K562 (cell line): ENCODE results near the gene EVI5L. TPM values are rescaled to one million over a fixed set of nuclear protein-coding genes. Genes with fewer than 3 reads are reported as not detected.
A peak's percentile ranks its signal among the peaks of the same experiment; 100 is the strongest.

Experiments used
- ATAC-seq: fragments of 200-7000 bp; cut with Tn5 transposase; 3 replicates; pipeline ENCODE4 v1.9.1; 2020; ENCODE audit warnings: moderate library complexity
- BruUV-seq: library from RNA; stranded (reverse); fragments of 400-500 nt; replicated peaks from 2 replicates; lab custom pipeline; 2021; lab: Mats Ljungman, UMichigan
- CTCF ChIA-PET: fragments of 300-600 bp; formaldehyde crosslinking; extraction: SDS; loops from one replicate; lab custom pipeline; 2021; ENCODE audit warnings: low intra/inter-chr PET ratio; lab: Yijun Ruan, JAX
- POLR2A ChIA-PET: fragments of 300-600, 350-650 bp; sonication (Branson Sonifier 250); formaldehyde crosslinking; extraction: SDS; loops from one replicate; lab custom pipeline; 2021; ENCODE audit warnings: antibody characterized with exemption, inconsistent platforms; lab: Yijun Ruan, JAX
- DNase-seq, 4 experiments: peaks; one replicate each; pipeline versions ENCODE4 v3.0.0 to v3.0.0-alpha.2; 2011 to 2018; ENCODE audit warnings: low spot score in 3 of 4, mixed read lengths in 3 of 4; ENCODE audit errors: extremely low read depth in 1 of 4
- FAIRE-seq: peaks from 2 replicates; lab custom pipeline; 2011; peaks lifted over from hg19 to GRCh38; lab: Jason Lieb, UNC
- H2AFZ ChIP-seq: 2 replicates; pipeline ENCODE4 v1.6.0; 2011; ENCODE audit warnings: low read depth, low read length, control low read depth, inconsistent platforms
- H3K27ac ChIP-seq: fragments of 200-600 bp; 3 replicates; pipeline ENCODE4 v1.8.0; 2011; ENCODE audit warnings: low read depth, mild to moderate bottlenecking, control low read depth, inconsistent platforms, low read length, moderate library complexity, mixed read lengths; ENCODE audit errors: extremely low read depth
- H3K27me3 ChIP-seq, 2 experiments: fragments of 300-600 bp in 1 of 2; 2 replicates in 1 of 2; 3 replicates in 1 of 2; pipeline versions ENCODE4 v1.6.0 to v1.8.0; 2011; ENCODE audit warnings: inconsistent platforms in 2 of 2, low read length in 2 of 2, mild to moderate bottlenecking in 1 of 2, mixed read lengths in 1 of 2, moderate library complexity in 1 of 2; ENCODE audit not compliant: control insufficient read depth in 2 of 2, insufficient read depth in 2 of 2
- H3K36me3 ChIP-seq: fragments of 300-600 bp; 3 replicates; pipeline ENCODE4 v1.8.0; 2011; ENCODE audit warnings: mild to moderate bottlenecking, low read length, inconsistent platforms; ENCODE audit not compliant: control insufficient read depth, insufficient read depth
- H3K4me1 ChIP-seq, 2 experiments: fragments of 200-600 bp in 1 of 2; replicated peaks in 1 of 2; 2 replicates in 1 of 2; 3 replicates in 1 of 2; pipeline versions ENCODE4 v1.5.1 to v1.8.0; 2011; ENCODE audit warnings: inconsistent platforms in 2 of 2, low read length in 2 of 2, mild to moderate bottlenecking in 1 of 2, mixed read lengths in 1 of 2, moderate library complexity in 1 of 2; ENCODE audit not compliant: control insufficient read depth in 2 of 2, insufficient read depth in 2 of 2
- H3K4me2 ChIP-seq: 2 replicates; pipeline ENCODE4 v1.6.1; 2011; ENCODE audit warnings: low read length, control low read depth, inconsistent platforms, mixed read lengths; ENCODE audit not compliant: insufficient read depth
- H3K4me3 ChIP-seq: fragments of 200-600 bp; sonication (generic), shearing (Covaris generic); 2 replicates; pipeline ENCODE4 v1.5.1; 2016; ENCODE audit warnings: control low read depth, inconsistent platforms
- H3K79me2 ChIP-seq: fragments of 200-600 bp; 3 replicates; pipeline ENCODE4 v1.8.0; 2011; ENCODE audit warnings: low read length, inconsistent platforms; ENCODE audit not compliant: control insufficient read depth, insufficient read depth
- H3K9ac ChIP-seq, 2 experiments: 2 replicates each; pipeline versions ENCODE4 v1.6.0 to v1.6.1; 2011; ENCODE audit warnings: low read depth in 2 of 2, low read length in 2 of 2, control low read depth in 1 of 2, inconsistent platforms in 1 of 2, mild to moderate bottlenecking in 1 of 2, mixed read lengths in 1 of 2; ENCODE audit not compliant: insufficient read depth in 1 of 2
- H3K9me1 ChIP-seq: one replicate; pipeline ENCODE4 v1.6.0; 2011; ENCODE audit warnings: inconsistent platforms, mild to moderate bottlenecking, low read length, moderate library complexity; ENCODE audit not compliant: control insufficient read depth, insufficient read depth
- H3K9me3 ChIP-seq: replicated peaks from 2 replicates; pipeline ENCODE4 v1.5.1; 2011; ENCODE audit warnings: low read depth, low read length, inconsistent platforms; ENCODE audit not compliant: control insufficient read depth, insufficient read depth
- H4K20me1 ChIP-seq: replicated peaks from 2 replicates; pipeline ENCODE4 v1.6.1; 2011; ENCODE audit warnings: low read length, inconsistent platforms, mixed read lengths; ENCODE audit not compliant: control insufficient read depth, insufficient read depth
- CCNT2 ChIP-seq: IDR thresholded peaks from 2 replicates; pipeline ENCODE4 v1.6.1; 2011; ENCODE audit warnings: borderline replicate concordance, low read depth, mild to moderate bottlenecking, moderate library complexity, mixed read lengths, low read length; ENCODE audit not compliant: insufficient read length; ENCODE audit errors: extremely low read depth
- IRF2 ChIP-seq: sonication (generic); formaldehyde crosslinking; IDR thresholded peaks from 2 replicates; pipeline ENCODE4 v1.8.1; 2022; ENCODE audit warnings: mild to moderate bottlenecking, missing genetic modification reagents
- KDM1A ChIP-seq, 2 experiments: fragments of 450-650 bp; IDR thresholded peaks; 2 replicates each; pipeline ENCODE4 v1.6.1; 2016; ENCODE audit warnings: mild to moderate bottlenecking in 2 of 2
- MCM5 ChIP-seq: fragments of 450-650 bp; IDR thresholded peaks from 2 replicates; pipeline ENCODE4 v1.6.1; 2016; ENCODE audit warnings: low read depth
- MEF2A ChIP-seq: IDR thresholded peaks from 2 replicates; pipeline ENCODE4 v1.6.1; 2011; ENCODE audit warnings: low read depth, mild to moderate bottlenecking, low read length, moderate library complexity; ENCODE audit not compliant: control insufficient read depth
- OTX1 ChIP-seq: fragments of 450-650 bp; formaldehyde crosslinking; IDR thresholded peaks from 2 replicates; pipeline ENCODE4 v1.4.0; 2022; ENCODE audit warnings: mild to moderate bottlenecking
- PHF20 ChIP-seq: fragments of 450-650 bp; IDR thresholded peaks from 2 replicates; pipeline ENCODE4 v1.6.1; 2018; ENCODE audit not compliant: partially characterized antibody
- POLR2H ChIP-seq: IDR thresholded peaks from 2 replicates; pipeline ENCODE4 v1.6.1; 2016; ENCODE audit warnings: missing genetic modification characterization, low read depth, mild to moderate bottlenecking, control low read depth, missing compliant biosample characterization, moderate library complexity
- SIRT6 ChIP-seq: IDR thresholded peaks from one replicate; pipeline ENCODE4 v1.6.1; 2012; ENCODE audit warnings: low read depth, mild to moderate bottlenecking, control low read depth, inconsistent platforms, low read length, moderate library complexity
- TEAD1 ChIP-seq, 2 experiments: fragments of 450-650 bp in 1 of 2; sonication (generic) in 1 of 2; formaldehyde crosslinking; IDR thresholded peaks; 2 replicates each; pipeline versions ENCODE4 v1.4.0 to v1.8.0; 2020 to 2022; ENCODE audit warnings: mild to moderate bottlenecking in 2 of 2, missing genetic modification reagents in 1 of 2
- U2AF2 ChIP-seq: fragments of 200-400 bp; formaldehyde crosslinking; optimal IDR thresholded peaks from 2 replicates; pipeline ENCODE3; 2017; ENCODE audit warnings: low read depth, mild to moderate bottlenecking, low read length
- WHSC1 ChIP-seq: IDR thresholded peaks from one replicate; pipeline ENCODE4 v1.6.1; 2012; ENCODE audit warnings: low read length, control low read depth, inconsistent platforms
- ZNF133 ChIP-seq: fragments of 250-450 bp; sonication (Bioruptor Pico); IDR thresholded peaks from 2 replicates; pipeline ENCODE4 v1.4.0; 2020; ENCODE audit warnings: mild to moderate bottlenecking
- ZNF184 ChIP-seq: sonication (generic); formaldehyde crosslinking; IDR thresholded peaks from 2 replicates; pipeline ENCODE4 v1.5.0; 2020; ENCODE audit warnings: missing genetic modification reagents
- ZNF217 ChIP-seq: sonication (generic); formaldehyde crosslinking; IDR thresholded peaks from 2 replicates; pipeline ENCODE4 v1.8.0; 2022; ENCODE audit warnings: mild to moderate bottlenecking, missing genetic modification reagents
- ZNF445 ChIP-seq: fragments of 250-450 bp; sonication (Bioruptor Pico); IDR thresholded peaks from 2 replicates; pipeline ENCODE4 v1.4.0; 2020; ENCODE audit warnings: low read depth, mild to moderate bottlenecking, moderate library complexity
- ZNF586 ChIP-seq: fragments of 450-650 bp; formaldehyde crosslinking; conservative IDR thresholded peaks from 2 replicates; pipeline ENCODE4 v1.4.0; 2020; ENCODE audit warnings: mild to moderate bottlenecking, moderate library complexity
- WGBS: fragments of 100-300 bp; shearing (Covaris generic); methylation state at CpG from one replicate; pipeline ENCODE4 v1.1.6; 2016; ENCODE audit warnings: low coverage, mixed read lengths; ENCODE audit not compliant: insufficient coverage; ENCODE audit errors: missing lambda C conversion rate; 5-methylcytosine and 5-hydroxymethylcytosine counted together
- in situ Hi-C: fragments of 300-500 bp; cut with MboI; formaldehyde crosslinking; loops from 4 replicates; pipeline ENCODE4 v1.15.0; 2018; ENCODE audit warnings: inconsistent platforms, mixed read lengths
- intact Hi-C: fragments of 100-400 bp; cut with micrococcal nuclease; formaldehyde crosslinking; loops from 2 replicates; pipeline ENCODE4 v1.14.2; 2022
- polyA plus RNA-seq, 8 experiments: library from polyadenylated mRNA; depleted of rRNA in 4 of 8; stranded (reverse) in 5 of 8; unstranded in 3 of 8; fragments of >200 nt; fragmentation: Nextera tagmentation in 2 of 8; fragmentation: Illumina TruSeq in 1 of 8; extraction: Ambion mirVana in 2 of 8; extraction: Trizol in 1 of 8; gene quantifications; 2 replicates each; pipeline versions ENCODE4 v1.2.1 to v1.2.3, GENCODE V29; 2011 to 2014; ENCODE audit warnings: inconsistent platforms in 1 of 8, missing spikeins in 1 of 8
- total RNA-seq, 7 experiments: library from RNA; depleted of rRNA in 6 of 7; stranded (reverse); fragments of >200 nt in 6 of 7; fragmentation: Illumina TruSeq in 2 of 7; extraction: Trizol in 2 of 7; gene quantifications; 2 replicates each; pipeline versions ENCODE4 v1.2.1 to v1.2.3, GENCODE V29; 2011 to 2021; ENCODE audit warnings: low replicate concordance in 1 of 7
- TF ChIP-seq, protein P1 (sequence below): fragments of 450-650 bp; IDR thresholded peaks from 2 replicates; pipeline ENCODE4 v1.6.1; 2017; ENCODE audit warnings: antibody characterized with exemption
- TF ChIP-seq, protein P2 (sequence below): sonication (generic); formaldehyde crosslinking; IDR thresholded peaks from 2 replicates; pipeline ENCODE4 v1.8.0; 2023; ENCODE audit warnings: mild to moderate bottlenecking, missing genetic modification reagents
- TF ChIP-seq, protein P3 (sequence below): sonication (generic); formaldehyde crosslinking; IDR thresholded peaks from 2 replicates; pipeline ENCODE4 v1.9.0; 2022; ENCODE audit warnings: mild to moderate bottlenecking, missing genetic modification reagents

Gene EVI5L
- total and polyA plus RNA-seq, 9 of the 15 experiments (the other 6 are each of a cell fraction or from before 2014, with no cell fraction given), result 0.69 to 1.8 (median 1.2) TPM; not detected in 2

DNA sequence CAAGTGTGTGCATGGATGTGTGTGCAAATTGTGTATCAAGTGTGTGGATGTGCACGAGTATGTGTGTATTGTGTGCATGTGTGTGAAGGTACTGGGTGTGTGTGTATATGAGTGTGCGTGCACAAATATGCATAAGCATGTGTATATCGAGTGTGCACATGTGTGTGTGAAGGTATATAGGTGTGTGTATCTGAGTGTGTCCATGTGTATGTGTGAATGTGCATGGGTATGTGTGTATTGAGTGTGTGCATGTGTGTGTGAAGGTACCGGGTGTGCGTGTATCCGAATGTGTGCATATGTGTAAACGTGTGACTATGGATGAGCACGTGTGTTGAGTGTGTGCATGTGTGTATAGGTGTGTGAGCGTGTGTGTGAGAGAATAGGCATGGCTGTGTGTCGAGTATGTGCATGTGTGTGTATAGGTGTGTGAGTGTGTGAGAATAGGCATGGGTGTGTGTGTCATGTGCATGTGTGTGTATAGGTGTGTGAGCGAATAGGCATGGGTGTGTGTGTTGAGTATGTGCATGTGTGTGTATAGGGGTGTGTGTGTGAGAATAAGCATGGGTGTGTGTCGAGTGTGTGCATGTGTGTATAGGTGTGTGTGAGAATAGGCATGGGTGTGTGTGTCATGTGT is 12.8 kb downstream of the EVI5L start:
- BruUV-seq, result no TSS peak
- peaks cover 6 to 34% of the 10 kb centered on the region in 2 experiments; a peak in 4 of 5 replicates for H3K27me3 ChIP-seq
- H3K9ac ChIP-seq, result no peak overlapping the region
- H4K20me1 ChIP-seq, result peaks cover 8% of the 10 kb centered on the region; the same call in 1 of the 2 replicates
- in situ Hi-C loops (no loop called here), intact Hi-C loops (no loop called here)
- H3K79me2 ChIP-seq, result no peaks in the 10 kb centered on the region
- H3K9me3 ChIP-seq, result peaks cover 12% of the 10 kb centered on the region
- H3K27ac ChIP-seq, result no peak overlapping the region
- 39% methylated on average over 12 of the region's 12 CpGs for WGBS
- no peak for DNase-seq
- H3K36me3 ChIP-seq, result no peaks in the 10 kb centered on the region
- ATAC-seq, result no peak
- H3K9me1 ChIP-seq, result peaks cover 3% of the 10 kb centered on the region
- no peak overlapping the region for H3K4me3 ChIP-seq
- CTCF ChIA-PET, result no interaction called here
- no peak overlapping the region for H2AFZ ChIP-seq
- H3K4me1 ChIP-seq, result peaks cover 0 to 9% of the 10 kb centered on the region in 2 experiments; a peak in 1 of 5 replicates
- H3K4me2 ChIP-seq, result no peak overlapping the region
- FAIRE-seq, result peak; percentile 26
- TF ChIP-seq, protein P1, sequence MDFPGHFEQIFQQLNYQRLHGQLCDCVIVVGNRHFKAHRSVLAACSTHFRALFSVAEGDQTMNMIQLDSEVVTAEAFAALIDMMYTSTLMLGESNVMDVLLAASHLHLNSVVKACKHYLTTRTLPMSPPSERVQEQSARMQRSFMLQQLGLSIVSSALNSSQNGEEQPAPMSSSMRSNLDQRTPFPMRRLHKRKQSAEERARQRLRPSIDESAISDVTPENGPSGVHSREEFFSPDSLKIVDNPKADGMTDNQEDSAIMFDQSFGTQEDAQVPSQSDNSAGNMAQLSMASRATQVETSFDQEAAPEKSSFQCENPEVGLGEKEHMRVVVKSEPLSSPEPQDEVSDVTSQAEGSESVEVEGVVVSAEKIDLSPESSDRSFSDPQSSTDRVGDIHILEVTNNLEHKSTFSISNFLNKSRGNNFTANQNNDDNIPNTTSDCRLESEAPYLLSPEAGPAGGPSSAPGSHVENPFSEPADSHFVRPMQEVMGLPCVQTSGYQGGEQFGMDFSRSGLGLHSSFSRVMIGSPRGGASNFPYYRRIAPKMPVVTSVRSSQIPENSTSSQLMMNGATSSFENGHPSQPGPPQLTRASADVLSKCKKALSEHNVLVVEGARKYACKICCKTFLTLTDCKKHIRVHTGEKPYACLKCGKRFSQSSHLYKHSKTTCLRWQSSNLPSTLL, result 0 out of 2 replicates have a peak, but pooled peaks have one; percentile 7
- TF ChIP-seq MEF2A (no peak), CCNT2 (no peak), TEAD1 (CRISPR knock-in tag; IDR thresholded peaks at IDR 0.05) (no peak), OTX1 (no peak), U2AF2 (no peak), SIRT6 (no peak), ZNF586 (CRISPR knock-in tag) (no peak), ZNF133 (no peak), ZNF445 (CRISPR knock-in tag) (no peak), ZNF184 (CRISPR knock-in tag) (no peak), ZNF217 (CRISPR knock-in tag) (no peak), IRF2 (CRISPR knock-in tag) (peak; percentile 36; the same call in 1 of the 2 replicates), PHF20 (peak; percentile 2), MCM5 (no peak), KDM1A (IDR thresholded peaks at IDR 0.05) (0 out of 4 replicates have a peak, but pooled peaks of 1 of the 2 experiments have one; percentile 6), WHSC1 (no peak), POLR2H (tag) (no peak)
- TF ChIP-seq, protein P2, sequence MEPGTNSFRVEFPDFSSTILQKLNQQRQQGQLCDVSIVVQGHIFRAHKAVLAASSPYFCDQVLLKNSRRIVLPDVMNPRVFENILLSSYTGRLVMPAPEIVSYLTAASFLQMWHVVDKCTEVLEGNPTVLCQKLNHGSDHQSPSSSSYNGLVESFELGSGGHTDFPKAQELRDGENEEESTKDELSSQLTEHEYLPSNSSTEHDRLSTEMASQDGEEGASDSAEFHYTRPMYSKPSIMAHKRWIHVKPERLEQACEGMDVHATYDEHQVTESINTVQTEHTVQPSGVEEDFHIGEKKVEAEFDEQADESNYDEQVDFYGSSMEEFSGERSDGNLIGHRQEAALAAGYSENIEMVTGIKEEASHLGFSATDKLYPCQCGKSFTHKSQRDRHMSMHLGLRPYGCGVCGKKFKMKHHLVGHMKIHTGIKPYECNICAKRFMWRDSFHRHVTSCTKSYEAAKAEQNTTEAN (CRISPR knock-in tag), result peak; percentile 90
- TF ChIP-seq, protein P3, sequence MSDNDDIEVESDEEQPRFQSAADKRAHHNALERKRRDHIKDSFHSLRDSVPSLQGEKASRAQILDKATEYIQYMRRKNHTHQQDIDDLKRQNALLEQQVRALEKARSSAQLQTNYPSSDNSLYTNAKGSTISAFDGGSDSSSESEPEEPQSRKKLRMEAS (CRISPR knock-in tag), result peak; percentile 52
- POLR2A ChIA-PET, result no interaction called here
